HCT116 (cell line): ENCODE data around the gene PDE6G. TPM values are rescaled to one million over a fixed set of nuclear protein-coding genes. Genes with fewer than 3 reads are reported as not detected.

Experiments
- ATAC-seq: fragments of 200-7000 bp; cut with Tn5 transposase; 2 replicates; pipeline ENCODE4 v1.9.1; 2020; ENCODE audit warnings: mild to moderate bottlenecking, moderate library complexity
- BruUV-seq: library from RNA; stranded (reverse); fragments of 400-500 nt; replicated peaks from 2 replicates; lab custom pipeline; 2021; lab: Mats Ljungman, UMichigan
- CTCF ChIA-PET: fragments of 300-600 bp; sonication (Branson Sonifier 250); formaldehyde crosslinking; loops from one replicate; lab custom pipeline; 2021; ENCODE audit warnings: antibody characterized with exemption; lab: Charles Lee
- POLR2A ChIA-PET: fragments of 300-600, 350-600 bp; sonication (Branson Sonifier 250); formaldehyde crosslinking; loops from one replicate; lab custom pipeline; 2021; ENCODE audit warnings: antibody characterized with exemption; lab: Charles Lee
- RAD21 ChIA-PET, 2 experiments: fragments of 300-600 bp; sonication (Branson Sonifier 250); formaldehyde crosslinking; loops; one replicate each; lab custom pipeline; 2023; ENCODE audit warnings: low total read pairs in 2 of 2; ENCODE audit not compliant: uncharacterized antibody in 2 of 2, unreplicated experiment in 2 of 2, low non-redundant PET in 1 of 2; lab: Charles Lee
- DNase-seq: peaks from one replicate; pipeline ENCODE4 v3.0.0-alpha.2; 2010; ENCODE audit warnings: low read depth, low spot score
- H2AFZ ChIP-seq: fragments of 200-600 bp; shearing (Covaris generic), sonication (generic); 2 replicates; pipeline ENCODE4 v1.6.1; 2017; ENCODE audit warnings: low read depth, mixed run types, mixed read lengths, antibody characterized with exemption, low read length; ENCODE audit not compliant: poor library complexity, severe bottlenecking
- H3K27ac ChIP-seq: 2 replicates; pipeline ENCODE4 v1.5.1; 2012; ENCODE audit warnings: low read depth, low read length
- H3K27me3 ChIP-seq: fragments of 200-600 bp; sonication (generic); 2 replicates; pipeline ENCODE4 v1.6.1; 2016; ENCODE audit warnings: mixed run types, low read length, mixed read lengths; ENCODE audit not compliant: insufficient read depth
- H3K36me3 ChIP-seq, 2 experiments: fragments of 200-500 bp in 1 of 2; fragments of 200-600 bp in 1 of 2; sonication (Bioruptor generic) in 1 of 2; sonication (generic) in 1 of 2; 2 replicates each; pipeline versions ENCODE4 v1.5.1 to v1.6.1; 2014 to 2016; ENCODE audit warnings: low read length in 2 of 2, inconsistent platforms in 1 of 2, mixed read lengths in 1 of 2, mixed run types in 1 of 2; ENCODE audit not compliant: insufficient read depth in 2 of 2, control insufficient read depth in 1 of 2
- H3K4me1 ChIP-seq, 2 experiments: fragments of 200-600 bp in 1 of 2; sonication (generic) in 1 of 2; 2 replicates each; pipeline versions ENCODE4 v1.5.1 to v1.6.1; 2012 to 2017; ENCODE audit warnings: low read length in 2 of 2, inconsistent platforms in 1 of 2, mild to moderate bottlenecking in 1 of 2, mixed read lengths in 1 of 2, mixed run types in 1 of 2, moderate library complexity in 1 of 2; ENCODE audit not compliant: insufficient read depth in 2 of 2, control insufficient read depth in 1 of 2
- H3K4me2 ChIP-seq: fragments of 200-600 bp; sonication (generic); 2 replicates; pipeline ENCODE4 v1.6.1; 2017; ENCODE audit warnings: mixed run types, low read length, mixed read lengths
- H3K4me3 ChIP-seq, 2 experiments: fragments of 200-600 bp in 1 of 2; sonication (generic) in 1 of 2; replicated peaks in 1 of 2; 2 replicates each; pipeline ENCODE4 v1.5.1; 2011 to 2016; ENCODE audit warnings: low read length in 2 of 2, control low read depth in 1 of 2, low read depth in 1 of 2, mild to moderate bottlenecking in 1 of 2, mixed read lengths in 1 of 2, mixed run types in 1 of 2
- H3K79me2 ChIP-seq: fragments of 200-600 bp; sonication (generic); 2 replicates; pipeline ENCODE4 v1.6.1; 2017; ENCODE audit warnings: mild to moderate bottlenecking, mixed run types, low read length, moderate library complexity, mixed read lengths; ENCODE audit not compliant: insufficient read depth
- H3K9ac ChIP-seq: fragments of 200-600 bp; sonication (generic); 2 replicates; pipeline ENCODE4 v1.6.1; 2016; ENCODE audit warnings: low read length, mixed read lengths
- H3K9me2 ChIP-seq: fragments of 200-600 bp; sonication (generic), shearing (Covaris generic); 2 replicates; pipeline ENCODE4 v1.6.1; 2017; ENCODE audit warnings: mixed run types, mild to moderate bottlenecking, moderate library complexity; ENCODE audit not compliant: insufficient read depth
- H3K9me3 ChIP-seq, 2 experiments: fragments of 200-500 bp in 1 of 2; fragments of 200-600 bp in 1 of 2; sonication (Bioruptor generic) in 1 of 2; sonication (generic) in 1 of 2; 2 replicates each; pipeline ENCODE4 v1.6.1; 2014 to 2017; ENCODE audit warnings: low read length in 2 of 2, mixed read lengths in 2 of 2, inconsistent platforms in 1 of 2, low read depth in 1 of 2, mild to moderate bottlenecking in 1 of 2, mixed run types in 1 of 2, moderate library complexity in 1 of 2; ENCODE audit not compliant: control insufficient read depth in 1 of 2, insufficient read depth in 1 of 2
- H4K20me1 ChIP-seq: fragments of 200-600 bp; sonication (generic), shearing (Covaris generic); 2 replicates; pipeline ENCODE4 v1.6.1; 2017; ENCODE audit warnings: mixed run types, mild to moderate bottlenecking, moderate library complexity; ENCODE audit not compliant: insufficient read depth
- ATF3 ChIP-seq: IDR thresholded peaks from 2 replicates; pipeline ENCODE4 v1.6.1; 2012
- CBX3 ChIP-seq: IDR thresholded peaks from 2 replicates; pipeline ENCODE4 v1.6.1; 2012; ENCODE audit warnings: low read depth
- CEBPB ChIP-seq: IDR thresholded peaks from 2 replicates; pipeline ENCODE4 v1.6.1; 2012; ENCODE audit warnings: low read depth
- CTCF ChIP-seq, 3 experiments: fragments of 200-600 bp in 1 of 3; sonication (generic) in 1 of 3; IDR thresholded peaks in 2 of 3; conservative IDR thresholded peaks in 1 of 3; 2 replicates each; pipeline ENCODE4 v1.5.1; 2012 to 2017; ENCODE audit warnings: low read depth in 2 of 3, low read length in 2 of 3, antibody characterized with exemption in 1 of 3, borderline replicate concordance in 1 of 3, control low read depth in 1 of 3, mild to moderate bottlenecking in 1 of 3, mixed read lengths in 1 of 3, mixed run types in 1 of 3, moderate library complexity in 1 of 3; ENCODE audit not compliant: insufficient read depth in 1 of 3
- ELF1 ChIP-seq: IDR thresholded peaks from 2 replicates; pipeline ENCODE4 v1.6.1; 2012; ENCODE audit warnings: low read depth, borderline replicate concordance
- FOSL1 ChIP-seq: IDR thresholded peaks from 2 replicates; pipeline ENCODE4 v1.6.1; 2012; ENCODE audit warnings: low read depth
- JUND ChIP-seq: IDR thresholded peaks from 2 replicates; pipeline ENCODE4 v1.6.1; 2012
- MAX ChIP-seq: IDR thresholded peaks from 2 replicates; pipeline ENCODE4 v1.6.1; 2012
- POLR2A ChIP-seq: IDR thresholded peaks from 2 replicates; pipeline ENCODE4 v1.7.0; 2011; ENCODE audit warnings: borderline replicate concordance; ENCODE audit not compliant: insufficient read depth, insufficient read length; ENCODE audit errors: extremely low read depth
- RAD21 ChIP-seq: IDR thresholded peaks from 2 replicates; pipeline ENCODE4 v1.6.1; 2012; ENCODE audit warnings: low read depth, mild to moderate bottlenecking
- REST ChIP-seq: IDR thresholded peaks from 2 replicates; pipeline ENCODE4 v1.6.1; 2012; ENCODE audit warnings: low read depth
- SIN3A ChIP-seq: IDR thresholded peaks from 2 replicates; pipeline ENCODE4 v1.6.1; 2012; ENCODE audit warnings: low read depth
- SP1 ChIP-seq: IDR thresholded peaks from 2 replicates; pipeline ENCODE4 v1.6.1; 2012; ENCODE audit warnings: low read depth
- YY1 ChIP-seq: IDR thresholded peaks from 2 replicates; pipeline ENCODE4 v1.6.1; 2011; ENCODE audit warnings: low read length, low read depth, moderate library complexity, mild to moderate bottlenecking; ENCODE audit not compliant: insufficient replicate concordance; ENCODE audit errors: extremely low read depth
- ZBTB33 ChIP-seq: IDR thresholded peaks from 2 replicates; pipeline ENCODE4 v1.6.1; 2011; ENCODE audit warnings: mild to moderate bottlenecking, low read length, moderate library complexity; ENCODE audit not compliant: insufficient replicate concordance; ENCODE audit errors: extremely low read depth
- ZFX ChIP-seq: fragments of 450-650 bp; IDR thresholded peaks from 2 replicates; pipeline ENCODE4 v1.6.1; 2017
- ZNF274 ChIP-seq: fragments of 200-500 bp; sonication (Bioruptor generic); IDR thresholded peaks from 2 replicates; pipeline ENCODE4 v1.6.1; 2014; ENCODE audit warnings: mild to moderate bottlenecking, low read depth, low read length, inconsistent platforms
- intact Hi-C: fragments of 100-400 bp; cut with micrococcal nuclease; formaldehyde crosslinking; loops from 2 replicates; pipeline ENCODE4 v1.10.0; 2022
- total RNA-seq: library from RNA; stranded (reverse); gene quantifications from one replicate; pipeline ENCODE4 v1.2.1, GENCODE V29; 2021; ENCODE audit not compliant: unreplicated experiment

Gene PDE6G
- total RNA-seq, 1 experiment from 2014 or later: not detected

GRCh38 chr17:81608605-81609004 is 47.7 kb downstream of the PDE6G start:
- intact Hi-C loops: no loop called here
- H4K20me1 ChIP-seq: no peaks in the 10 kb centered on the region; the same call in 1 of the 2 replicates
- TF ChIP-seq RAD21: no peak
- TF ChIP-seq CEBPB: no peak
- TF ChIP-seq CTCF (IDR thresholded peaks at IDR 0.05 in 2 of 3, conservative IDR thresholded peaks at IDR 0.05 in 1 of 3; ENCODE audit: borderline replicate concordance in 1 of 3, insufficient read depth in 1 of 3, low read depth in 2 of 3, low read length in 2 of 3): no peak
- no peak for TF ChIP-seq CBX3
- TF ChIP-seq ZFX: no peak
- no peak for TF ChIP-seq SP1
- TF ChIP-seq POLR2A: no peak
- no peak for TF ChIP-seq ATF3
- no peak for TF ChIP-seq MAX
- TF ChIP-seq SIN3A: no peak
- TF ChIP-seq ZNF274: no peak
- TF ChIP-seq ELF1: no peak
- TF ChIP-seq FOSL1: no peak
- TF ChIP-seq REST: no peak
- no peak for TF ChIP-seq ZBTB33
- TF ChIP-seq JUND: no peak
- TF ChIP-seq YY1: no peak
- H3K36me3 ChIP-seq: peaks cover 51 to 66% of the 10 kb centered on the region in 2 experiments
- H3K4me3 ChIP-seq: no peak overlapping the region
- DNase-seq: no peak
- no peak for ATAC-seq
- ChIA-PET POLR2A (no interaction called here), RAD21 (no interaction called here), CTCF (no interaction called here)
- H3K79me2 ChIP-seq: peaks cover 77% of the 10 kb centered on the region
- H3K4me2 ChIP-seq: no peak overlapping the region
- no peak overlapping the region for H3K9ac ChIP-seq
- no peaks in the 10 kb centered on the region for H3K4me1 ChIP-seq
- no peaks in the 10 kb centered on the region for H3K9me3 ChIP-seq
- H2AFZ ChIP-seq: no peak overlapping the region
- H3K27me3 ChIP-seq: no peaks in the 10 kb centered on the region
- no TSS peak for BruUV-seq
- no peak overlapping the region for H3K27ac ChIP-seq
- H3K9me2 ChIP-seq: no peaks in the 10 kb centered on the region
